Coronary artery (tissue), 2 donors: Measurements from ENCODE around the gene COL5A1.
A peak's percentile ranks its signal among the peaks of the same experiment; 100 is the strongest.

Experiments used
- DNase-seq: peaks from one replicate; pipeline ENCODE4 v3.0.0-alpha.2; 2017; ENCODE audit warnings: low spot score
- H3K27ac ChIP-seq, 2 donors: fragments of 200-600 bp; sonication (generic); one replicate each; pipeline ENCODE4 v1.5.1; 2016 to 2019
- H3K4me3 ChIP-seq: fragments of 200-600 bp; sonication (generic); 2 replicates; pipeline ENCODE4 v1.5.1; 2016; ENCODE audit warnings: mild to moderate bottlenecking, moderate library complexity
- TF ChIP-seq, protein P1 (sequence below): fragments of 200-600 bp; sonication (generic); IDR thresholded peaks from one replicate; pipeline ENCODE4 v1.5.1; 2019; ENCODE audit warnings: antibody characterized with exemption

COL5A1 gene

DNA sequence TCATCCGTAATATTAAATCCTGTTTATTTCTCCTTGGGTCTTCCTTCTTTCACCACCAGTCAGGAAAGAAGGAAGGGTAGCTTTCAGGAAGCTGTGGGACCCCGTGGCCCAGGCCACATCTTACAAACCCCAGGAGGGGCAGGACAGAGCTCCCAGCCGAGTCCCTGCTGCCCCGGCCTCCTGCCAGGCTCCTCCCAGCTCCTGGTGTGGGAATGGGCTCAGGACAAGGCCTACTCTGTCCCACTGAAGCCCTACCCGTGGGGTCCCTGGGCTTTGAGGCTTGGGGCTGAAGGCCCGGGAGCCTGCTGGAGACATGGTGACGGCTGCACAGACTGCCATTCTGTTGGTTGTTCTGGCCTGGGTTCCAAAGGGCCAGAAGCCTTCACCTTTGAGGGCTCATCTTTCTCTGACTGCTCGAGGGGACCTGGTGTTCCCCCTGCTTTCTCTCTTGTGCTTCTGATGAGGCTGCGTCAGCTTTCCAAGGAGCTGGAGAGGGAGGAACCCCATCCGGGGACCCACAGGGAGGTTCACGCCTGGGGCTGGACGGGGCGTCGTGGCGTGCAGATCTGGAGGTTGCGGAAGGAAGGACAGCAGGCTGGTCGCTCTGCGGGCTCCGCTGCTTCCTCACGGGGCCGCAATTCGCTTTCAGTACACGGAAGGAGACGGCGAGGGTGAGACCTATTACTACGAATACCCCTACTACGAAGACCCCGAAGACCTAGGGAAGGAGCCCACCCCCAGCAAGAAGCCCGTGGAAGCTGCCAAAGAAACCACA lies 86.6 kb downstream of the COL5A1 start:
- Histone ChIP-seq H3K4me3 (no peak overlapping the region), H3K27ac (peak overlapping the region in 1 of 2 donors; percentile 22)
- TF ChIP-seq, protein P1, sequence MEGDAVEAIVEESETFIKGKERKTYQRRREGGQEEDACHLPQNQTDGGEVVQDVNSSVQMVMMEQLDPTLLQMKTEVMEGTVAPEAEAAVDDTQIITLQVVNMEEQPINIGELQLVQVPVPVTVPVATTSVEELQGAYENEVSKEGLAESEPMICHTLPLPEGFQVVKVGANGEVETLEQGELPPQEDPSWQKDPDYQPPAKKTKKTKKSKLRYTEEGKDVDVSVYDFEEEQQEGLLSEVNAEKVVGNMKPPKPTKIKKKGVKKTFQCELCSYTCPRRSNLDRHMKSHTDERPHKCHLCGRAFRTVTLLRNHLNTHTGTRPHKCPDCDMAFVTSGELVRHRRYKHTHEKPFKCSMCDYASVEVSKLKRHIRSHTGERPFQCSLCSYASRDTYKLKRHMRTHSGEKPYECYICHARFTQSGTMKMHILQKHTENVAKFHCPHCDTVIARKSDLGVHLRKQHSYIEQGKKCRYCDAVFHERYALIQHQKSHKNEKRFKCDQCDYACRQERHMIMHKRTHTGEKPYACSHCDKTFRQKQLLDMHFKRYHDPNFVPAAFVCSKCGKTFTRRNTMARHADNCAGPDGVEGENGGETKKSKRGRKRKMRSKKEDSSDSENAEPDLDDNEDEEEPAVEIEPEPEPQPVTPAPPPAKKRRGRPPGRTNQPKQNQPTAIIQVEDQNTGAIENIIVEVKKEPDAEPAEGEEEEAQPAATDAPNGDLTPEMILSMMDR: no peak
- DNase-seq: no peak

DNA sequence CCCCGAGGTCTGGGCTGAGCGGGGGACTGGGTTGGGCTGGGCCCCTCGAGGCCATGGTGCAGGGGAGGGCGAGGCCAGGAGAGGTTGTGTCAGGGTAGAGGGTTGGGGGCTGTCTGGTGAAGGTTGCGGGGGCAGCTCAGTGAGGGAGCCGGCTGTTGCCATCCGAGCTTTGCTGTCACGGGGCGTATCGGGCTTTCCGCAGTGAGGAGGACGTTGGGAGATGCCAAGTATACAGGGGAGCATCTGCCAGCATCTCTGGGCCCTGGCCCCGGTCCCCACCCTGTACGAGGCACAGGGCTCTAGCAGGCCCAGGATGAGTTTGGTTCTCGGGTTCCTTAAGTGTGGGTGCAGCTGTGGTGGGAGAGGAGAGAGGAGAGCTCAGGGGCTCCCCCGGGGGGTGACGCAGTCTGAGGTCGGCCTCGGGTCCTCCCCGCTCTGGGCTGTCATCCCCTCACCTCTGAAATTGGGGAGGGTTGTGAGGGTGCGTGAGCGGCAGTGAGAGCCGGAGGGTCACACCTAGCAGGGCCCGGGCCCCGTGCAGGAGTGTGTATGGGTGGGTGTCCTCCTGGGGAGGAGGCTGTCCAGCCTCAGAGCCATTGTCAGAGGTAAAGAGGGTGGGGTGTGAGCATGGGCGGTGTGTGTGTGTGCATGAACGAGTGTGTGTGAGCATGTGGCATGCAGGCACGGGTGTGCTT lies 87.3 kb downstream of the COL5A1 start:
- TF ChIP-seq, protein P1: no peak
- no peak overlapping the region for H3K4me3 ChIP-seq
- H3K27ac ChIP-seq: no peak overlapping the region
- DNase-seq: no peak

DNA sequence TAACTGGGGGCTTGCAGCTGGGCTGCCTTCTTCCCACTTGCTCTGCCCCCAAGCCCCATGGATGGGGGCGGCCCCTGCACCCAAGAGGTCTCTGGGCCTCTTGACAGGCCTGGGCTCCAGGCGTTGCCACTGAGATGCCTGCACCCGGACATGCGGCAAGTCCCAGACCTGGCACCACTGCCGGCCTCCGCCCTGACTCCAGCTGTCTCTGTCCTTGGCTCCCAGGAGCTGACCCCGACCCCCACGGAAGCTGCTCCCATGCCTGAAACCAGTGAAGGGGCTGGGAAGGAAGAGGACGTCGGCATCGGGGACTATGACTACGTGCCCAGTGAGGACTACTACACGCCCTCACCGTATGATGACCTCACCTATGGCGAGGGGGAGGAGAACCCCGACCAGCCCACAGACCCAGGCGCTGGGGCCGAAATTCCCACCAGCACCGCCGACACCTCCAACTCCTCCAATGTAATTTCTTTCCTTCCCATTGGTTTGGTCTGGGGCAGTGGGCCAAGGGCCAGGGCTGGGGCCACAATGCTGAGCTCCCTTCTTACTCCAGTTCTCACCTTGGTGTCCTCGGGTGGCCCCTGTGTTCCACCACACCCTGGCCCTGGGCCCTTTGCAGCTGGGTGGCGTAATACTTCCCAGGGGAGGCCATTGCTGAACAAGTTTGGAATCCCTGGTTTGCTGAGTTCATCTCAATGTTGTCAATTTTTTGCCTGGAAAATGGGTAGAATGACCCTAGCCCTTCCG lies 88.6 kb downstream of the COL5A1 start:
- no peak overlapping the region for H3K4me3 ChIP-seq
- no peak for DNase-seq
- TF ChIP-seq, protein P1: no peak
- peak overlapping the region in 1 of 2 donors; percentile 65 for H3K27ac ChIP-seq

DNA sequence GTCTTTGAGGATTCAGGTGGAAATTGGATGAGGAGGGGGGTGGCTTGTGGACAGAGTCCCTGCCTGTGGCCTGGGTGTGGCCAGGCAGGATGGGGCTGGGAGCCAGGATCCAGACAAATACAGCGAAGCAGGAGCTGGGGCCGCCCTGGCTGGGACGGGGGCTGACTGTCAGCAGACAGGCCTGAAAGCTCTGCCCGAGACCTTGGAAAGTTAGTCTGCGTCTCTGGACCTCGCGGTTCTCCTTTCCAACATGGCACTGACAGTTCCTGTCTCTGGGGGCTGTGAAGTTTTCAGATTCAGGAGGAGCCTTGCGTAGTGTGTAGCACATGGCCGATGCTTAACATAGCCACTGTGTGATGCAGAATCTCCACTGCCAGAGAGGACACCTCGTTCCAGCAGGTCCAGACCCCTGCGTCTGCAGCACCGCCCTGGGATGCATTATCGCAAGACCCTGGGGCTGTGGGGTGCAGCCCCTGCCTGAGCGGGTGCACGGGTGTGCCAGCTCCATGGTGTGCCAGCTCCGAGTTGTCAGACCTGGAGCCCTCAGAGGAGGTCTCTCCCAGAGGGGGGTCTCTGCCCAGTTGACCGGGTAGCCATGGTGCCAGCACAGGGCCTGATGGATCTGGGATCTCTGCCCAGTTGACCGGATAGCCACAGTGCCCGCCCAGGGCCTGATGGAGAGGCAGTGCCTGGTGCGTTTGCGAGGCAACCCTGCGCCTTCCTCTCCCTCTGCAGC lies 89.3 kb downstream of the COL5A1 start:
- no peak for DNase-seq
- H3K4me3 ChIP-seq: no peak overlapping the region
- TF ChIP-seq, protein P1: no peak
- H3K27ac ChIP-seq: peak overlapping the region in 1 of 2 donors; percentile 65

DNA sequence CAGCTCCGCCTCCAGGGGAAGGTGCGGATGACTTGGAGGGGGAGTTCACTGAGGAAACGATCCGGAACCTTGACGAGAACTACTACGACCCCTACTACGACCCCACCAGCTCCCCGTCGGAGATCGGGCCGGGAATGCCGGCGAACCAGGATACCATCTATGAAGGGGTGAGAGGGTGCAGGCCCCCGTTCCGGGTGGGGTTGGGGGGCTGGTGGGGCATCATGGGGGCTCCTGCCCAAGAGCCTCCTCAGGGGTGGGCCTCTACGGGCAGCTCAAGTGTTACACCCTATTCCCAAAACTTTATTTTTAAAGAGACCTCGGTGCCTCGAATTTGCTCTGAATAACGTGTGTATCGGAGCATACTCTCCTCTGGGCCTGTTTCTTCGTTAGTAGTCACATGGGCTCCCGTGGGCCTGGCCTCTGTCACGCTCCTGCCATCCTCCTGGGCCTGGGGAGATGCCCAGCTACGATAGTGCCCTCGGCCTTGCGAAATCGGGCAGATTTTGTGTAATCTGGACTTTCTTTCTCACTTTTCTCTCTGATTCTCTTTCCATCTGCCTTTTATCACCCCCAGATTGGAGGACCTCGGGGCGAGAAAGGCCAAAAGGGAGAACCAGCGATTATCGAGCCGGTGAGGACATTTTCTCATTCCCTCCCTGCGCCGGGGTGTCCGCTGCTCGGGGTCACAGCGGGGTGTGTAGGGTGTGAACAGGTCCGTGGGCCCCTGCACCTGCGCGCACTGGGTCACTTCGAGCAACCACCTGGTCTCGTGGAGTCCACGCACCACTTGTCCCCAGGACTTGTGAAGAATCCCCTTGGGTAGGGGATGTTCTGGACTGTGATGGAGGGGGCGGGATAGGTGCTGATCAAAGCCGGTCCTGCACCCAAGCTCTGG lies 90.1 kb downstream of the COL5A1 start:
- TF ChIP-seq, protein P1: no peak
- Histone ChIP-seq H3K4me3 (no peak overlapping the region), H3K27ac (no peak overlapping the region)
- no peak for DNase-seq
